ENCODE results near the gene ATAD2B. TPM values are rescaled to one million over a fixed set of nuclear protein-coding genes. Genes with fewer than 3 reads are reported as not detected.

Gene ATAD2B
- polyA plus RNA-seq, 1 of the 3 experiments (the other 2 are of a cell fraction) = 1.3 TPM

DNA sequence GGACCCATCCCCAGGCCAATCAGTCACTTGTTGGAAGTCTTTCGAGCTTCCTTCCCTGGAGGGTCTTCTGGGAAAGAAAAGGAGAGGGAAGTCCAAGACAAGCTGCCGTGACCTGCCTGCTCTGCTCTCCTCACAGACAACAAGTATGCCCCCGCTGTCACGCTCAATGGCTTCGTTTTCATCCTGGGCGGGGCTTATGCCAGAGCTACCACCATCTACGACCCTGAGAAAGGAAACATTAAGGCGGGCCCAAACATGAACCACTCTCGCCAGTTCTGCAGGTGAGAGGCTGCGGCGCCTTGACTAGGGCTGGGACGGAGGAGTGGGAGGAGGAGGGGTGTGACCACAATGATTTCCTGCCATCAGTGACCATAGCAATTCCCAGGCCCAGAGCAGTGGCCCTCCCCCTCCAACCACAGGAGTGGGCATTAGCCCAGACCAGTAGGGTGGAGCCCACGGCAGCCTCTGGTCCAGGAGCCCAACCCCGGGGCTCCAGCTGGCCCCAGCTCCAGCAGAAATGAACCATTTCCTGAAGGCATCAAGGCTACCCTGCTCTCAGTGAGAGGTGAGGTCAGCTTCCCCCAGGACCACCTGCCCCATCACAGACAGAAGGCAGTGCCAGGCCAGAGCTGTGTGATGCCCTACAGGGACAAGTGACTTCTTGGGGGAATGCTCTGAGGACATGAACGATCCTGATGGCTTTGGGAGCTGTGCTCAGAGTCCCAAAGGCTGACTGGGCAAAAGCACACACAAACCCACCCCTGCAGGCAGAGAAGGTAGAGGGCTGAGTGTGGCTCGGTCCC, 223.1 kb downstream of the ATAD2B start (continued):
- TF ChIP-seq, protein P1, sequence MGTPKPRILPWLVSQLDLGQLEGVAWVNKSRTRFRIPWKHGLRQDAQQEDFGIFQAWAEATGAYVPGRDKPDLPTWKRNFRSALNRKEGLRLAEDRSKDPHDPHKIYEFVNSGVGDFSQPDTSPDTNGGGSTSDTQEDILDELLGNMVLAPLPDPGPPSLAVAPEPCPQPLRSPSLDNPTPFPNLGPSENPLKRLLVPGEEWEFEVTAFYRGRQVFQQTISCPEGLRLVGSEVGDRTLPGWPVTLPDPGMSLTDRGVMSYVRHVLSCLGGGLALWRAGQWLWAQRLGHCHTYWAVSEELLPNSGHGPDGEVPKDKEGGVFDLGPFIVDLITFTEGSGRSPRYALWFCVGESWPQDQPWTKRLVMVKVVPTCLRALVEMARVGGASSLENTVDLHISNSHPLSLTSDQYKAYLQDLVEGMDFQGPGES (IDR thresholded peaks at IDR 0.05; ENCODE audit: low read depth, low read length) = no peak
- TF ChIP-seq POLR2AphosphoS5 (IDR thresholded peaks at IDR 0.05; ENCODE audit: low read depth, low read length) = no peak
- TF ChIP-seq GABPA (IDR thresholded peaks at IDR 0.05; ENCODE audit: low read depth) = no peak
- TF ChIP-seq JUND (IDR thresholded peaks at IDR 0.05) = no peak
- TF ChIP-seq NFIC (IDR thresholded peaks at IDR 0.05; ENCODE audit: borderline replicate concordance) = no peak
- TF ChIP-seq EP300 (IDR thresholded peaks at IDR 0.05; ENCODE audit: borderline replicate concordance in 1 of 2, low read depth in 1 of 2, low read length in 1 of 2) = no peak

DNA sequence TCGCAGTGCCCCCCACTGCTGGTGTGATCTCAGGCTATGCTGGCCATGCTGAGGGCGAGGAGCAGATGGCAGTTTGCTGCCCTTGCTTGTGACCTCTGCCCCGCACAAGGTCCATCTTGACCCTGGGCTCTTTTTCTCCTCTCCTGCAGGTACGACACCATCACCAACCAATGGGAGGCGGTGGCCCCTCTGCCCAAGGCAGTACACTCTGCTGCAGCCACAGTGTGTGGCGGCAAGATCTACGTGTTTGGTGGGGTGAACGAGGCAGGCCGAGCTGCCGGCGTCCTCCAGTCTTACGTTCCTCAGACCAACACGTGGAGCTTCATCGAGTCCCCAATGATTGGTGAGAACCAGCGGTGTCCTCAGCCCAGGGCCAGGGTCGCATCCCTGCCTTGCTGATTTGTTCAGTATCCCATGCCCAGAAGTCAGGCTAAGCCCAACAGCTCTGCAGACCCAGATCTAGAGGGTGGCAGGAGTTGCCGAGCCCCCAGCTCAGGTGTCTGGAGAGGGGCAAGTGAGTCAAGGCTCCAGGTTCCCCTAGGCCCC, 223.8 kb downstream of the ATAD2B start:
- no peak overlapping the region for H2AFZ ChIP-seq (ENCODE audit: low read depth)
- WGBS (ENCODE audit: low lambda C conversion rate) = 94% methylated on average over 17 of the region's 17 CpGs

More for the DNA sequence above, 223.8 kb downstream of the ATAD2B start:
- Histone ChIP-seq H3K4me3 (ENCODE audit: low read depth in 2 of 2, low read length in 1 of 2) (no peak overlapping the region), H3K9ac (no peak overlapping the region), H3K4me2 (no peak overlapping the region), H3K79me2 (ENCODE audit: insufficient read depth) (no peaks in the 10 kb centered on the region), H3F3A (replicated peaks; ENCODE audit: insufficient read depth) (peaks cover 3% of the 10 kb centered on the region), H3K4me1 (ENCODE audit: control insufficient read depth in 1 of 2, insufficient read depth in 2 of 2, low read depth in 1 of 2, low read length in 1 of 2) (peaks cover 9 to 31% of the 10 kb centered on the region in 2 experiments; a peak in 3 of 4 replicates), H3K9me3 (no peaks in the 10 kb centered on the region; the same call in 1 of the 2 replicates), H4K20me1 (ENCODE audit: insufficient read depth) (no peaks in the 10 kb centered on the region), H3K27me3 (ENCODE audit: insufficient read depth) (no peaks in the 10 kb centered on the region), H3K9me2 (no peaks in the 10 kb centered on the region), H3K36me3 (replicated peaks in 1 of 2; ENCODE audit: control insufficient read depth in 1 of 2, insufficient read depth in 2 of 2, low read length in 1 of 2) (peaks cover 8 to 22% of the 10 kb centered on the region in 2 experiments), H3K27ac (ENCODE audit: low read depth in 2 of 2, low read length in 1 of 2) (no peak overlapping the region; a peak in 1 of 4 replicates)
- ChIA-PET CTCF (interaction anchor here (0.9 to 1.3 kb wide), 2 partner anchors 18 to 44 kb away, joined by 3 to 4 read pairs; no protein-coding TSS in a partner anchor), POLR2A (no interaction called here)
- TF ChIP-seq EP300 (IDR thresholded peaks at IDR 0.05; ENCODE audit: borderline replicate concordance in 1 of 2, low read depth in 1 of 2, low read length in 1 of 2) = no peak
- TF ChIP-seq SIN3A (IDR thresholded peaks at IDR 0.05; ENCODE audit: borderline replicate concordance, low read depth, low read length) = no peak
- TF ChIP-seq, protein P2, sequence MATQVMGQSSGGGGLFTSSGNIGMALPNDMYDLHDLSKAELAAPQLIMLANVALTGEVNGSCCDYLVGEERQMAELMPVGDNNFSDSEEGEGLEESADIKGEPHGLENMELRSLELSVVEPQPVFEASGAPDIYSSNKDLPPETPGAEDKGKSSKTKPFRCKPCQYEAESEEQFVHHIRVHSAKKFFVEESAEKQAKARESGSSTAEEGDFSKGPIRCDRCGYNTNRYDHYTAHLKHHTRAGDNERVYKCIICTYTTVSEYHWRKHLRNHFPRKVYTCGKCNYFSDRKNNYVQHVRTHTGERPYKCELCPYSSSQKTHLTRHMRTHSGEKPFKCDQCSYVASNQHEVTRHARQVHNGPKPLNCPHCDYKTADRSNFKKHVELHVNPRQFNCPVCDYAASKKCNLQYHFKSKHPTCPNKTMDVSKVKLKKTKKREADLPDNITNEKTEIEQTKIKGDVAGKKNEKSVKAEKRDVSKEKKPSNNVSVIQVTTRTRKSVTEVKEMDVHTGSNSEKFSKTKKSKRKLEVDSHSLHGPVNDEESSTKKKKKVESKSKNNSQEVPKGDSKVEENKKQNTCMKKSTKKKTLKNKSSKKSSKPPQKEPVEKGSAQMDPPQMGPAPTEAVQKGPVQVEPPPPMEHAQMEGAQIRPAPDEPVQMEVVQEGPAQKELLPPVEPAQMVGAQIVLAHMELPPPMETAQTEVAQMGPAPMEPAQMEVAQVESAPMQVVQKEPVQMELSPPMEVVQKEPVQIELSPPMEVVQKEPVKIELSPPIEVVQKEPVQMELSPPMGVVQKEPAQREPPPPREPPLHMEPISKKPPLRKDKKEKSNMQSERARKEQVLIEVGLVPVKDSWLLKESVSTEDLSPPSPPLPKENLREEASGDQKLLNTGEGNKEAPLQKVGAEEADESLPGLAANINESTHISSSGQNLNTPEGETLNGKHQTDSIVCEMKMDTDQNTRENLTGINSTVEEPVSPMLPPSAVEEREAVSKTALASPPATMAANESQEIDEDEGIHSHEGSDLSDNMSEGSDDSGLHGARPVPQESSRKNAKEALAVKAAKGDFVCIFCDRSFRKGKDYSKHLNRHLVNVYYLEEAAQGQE (IDR thresholded peaks at IDR 0.05; ENCODE audit: low read depth, low read length) = no peak
- TF ChIP-seq, protein P3, sequence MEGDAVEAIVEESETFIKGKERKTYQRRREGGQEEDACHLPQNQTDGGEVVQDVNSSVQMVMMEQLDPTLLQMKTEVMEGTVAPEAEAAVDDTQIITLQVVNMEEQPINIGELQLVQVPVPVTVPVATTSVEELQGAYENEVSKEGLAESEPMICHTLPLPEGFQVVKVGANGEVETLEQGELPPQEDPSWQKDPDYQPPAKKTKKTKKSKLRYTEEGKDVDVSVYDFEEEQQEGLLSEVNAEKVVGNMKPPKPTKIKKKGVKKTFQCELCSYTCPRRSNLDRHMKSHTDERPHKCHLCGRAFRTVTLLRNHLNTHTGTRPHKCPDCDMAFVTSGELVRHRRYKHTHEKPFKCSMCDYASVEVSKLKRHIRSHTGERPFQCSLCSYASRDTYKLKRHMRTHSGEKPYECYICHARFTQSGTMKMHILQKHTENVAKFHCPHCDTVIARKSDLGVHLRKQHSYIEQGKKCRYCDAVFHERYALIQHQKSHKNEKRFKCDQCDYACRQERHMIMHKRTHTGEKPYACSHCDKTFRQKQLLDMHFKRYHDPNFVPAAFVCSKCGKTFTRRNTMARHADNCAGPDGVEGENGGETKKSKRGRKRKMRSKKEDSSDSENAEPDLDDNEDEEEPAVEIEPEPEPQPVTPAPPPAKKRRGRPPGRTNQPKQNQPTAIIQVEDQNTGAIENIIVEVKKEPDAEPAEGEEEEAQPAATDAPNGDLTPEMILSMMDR (IDR thresholded peaks at IDR 0.05) = no peak
- no peak for TF ChIP-seq EZH2phosphoT487 (IDR thresholded peaks at IDR 0.05; ENCODE audit: borderline replicate concordance, low read depth)
- no peak for TF ChIP-seq NFIC (IDR thresholded peaks at IDR 0.05; ENCODE audit: borderline replicate concordance)
- no peak for TF ChIP-seq NRF1 (IDR thresholded peaks at IDR 0.05; ENCODE audit: low read depth, low read length)
- no peak for TF ChIP-seq TAF1 (IDR thresholded peaks at IDR 0.05; ENCODE audit: borderline replicate concordance, low read depth, low read length)
- TF ChIP-seq POLR2AphosphoS5 (IDR thresholded peaks at IDR 0.05; ENCODE audit: low read depth, low read length) = no peak
- TF ChIP-seq, protein P4, sequence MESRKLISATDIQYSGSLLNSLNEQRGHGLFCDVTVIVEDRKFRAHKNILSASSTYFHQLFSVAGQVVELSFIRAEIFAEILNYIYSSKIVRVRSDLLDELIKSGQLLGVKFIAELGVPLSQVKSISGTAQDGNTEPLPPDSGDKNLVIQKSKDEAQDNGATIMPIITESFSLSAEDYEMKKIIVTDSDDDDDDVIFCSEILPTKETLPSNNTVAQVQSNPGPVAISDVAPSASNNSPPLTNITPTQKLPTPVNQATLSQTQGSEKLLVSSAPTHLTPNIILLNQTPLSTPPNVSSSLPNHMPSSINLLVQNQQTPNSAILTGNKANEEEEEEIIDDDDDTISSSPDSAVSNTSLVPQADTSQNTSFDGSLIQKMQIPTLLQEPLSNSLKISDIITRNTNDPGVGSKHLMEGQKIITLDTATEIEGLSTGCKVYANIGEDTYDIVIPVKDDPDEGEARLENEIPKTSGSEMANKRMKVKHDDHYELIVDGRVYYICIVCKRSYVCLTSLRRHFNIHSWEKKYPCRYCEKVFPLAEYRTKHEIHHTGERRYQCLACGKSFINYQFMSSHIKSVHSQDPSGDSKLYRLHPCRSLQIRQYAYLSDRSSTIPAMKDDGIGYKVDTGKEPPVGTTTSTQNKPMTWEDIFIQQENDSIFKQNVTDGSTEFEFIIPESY (IDR thresholded peaks at IDR 0.05; ENCODE audit: borderline replicate concordance, low read depth) = no peak
- TF ChIP-seq RCOR1 (IDR thresholded peaks at IDR 0.05; ENCODE audit: low read length) = no peak
- no peak for TF ChIP-seq RXRA (IDR thresholded peaks at IDR 0.05; ENCODE audit: borderline replicate concordance, low read depth)
- TF ChIP-seq MEF2A (IDR thresholded peaks at IDR 0.05; ENCODE audit: borderline replicate concordance, low read depth) = no peak
- no peak for DNase-seq
